ENCODE data around the gene GADD45G.

GADD45G gene

GRCh38 chr9:89609426-89610006 lies 4.7 kb downstream of the GADD45G start:
- no peak for DNase-seq (ENCODE audit: low spot score)

DNA sequence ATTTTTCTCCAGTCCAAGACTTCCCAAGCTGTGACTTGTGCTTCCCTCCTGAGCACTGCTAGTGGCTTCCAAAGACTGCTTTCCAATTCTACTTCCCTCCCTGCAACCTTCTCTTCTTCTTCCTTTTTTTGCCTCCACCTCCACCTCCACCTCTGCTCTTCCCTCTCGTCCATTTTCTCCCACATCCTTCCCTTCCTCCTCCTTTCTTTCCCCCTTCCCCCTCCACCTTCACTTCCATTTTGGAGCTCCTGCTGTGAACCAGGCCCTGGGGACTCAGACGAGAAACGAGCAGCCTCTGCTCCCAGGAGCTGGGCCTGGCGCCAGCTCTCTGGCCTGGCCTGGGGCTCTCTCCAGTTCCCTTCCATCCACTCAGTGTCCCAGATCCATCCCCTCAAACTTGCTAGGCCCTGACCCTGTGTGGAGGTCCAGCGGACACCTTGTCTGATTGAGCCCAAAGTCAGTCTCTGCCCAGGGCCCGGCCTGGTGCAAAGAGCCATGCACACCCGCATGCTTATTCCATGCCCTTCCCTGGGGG lies 5.6 kb downstream of the GADD45G start:
- no peak for DNase-seq (ENCODE audit: low spot score)

DNA sequence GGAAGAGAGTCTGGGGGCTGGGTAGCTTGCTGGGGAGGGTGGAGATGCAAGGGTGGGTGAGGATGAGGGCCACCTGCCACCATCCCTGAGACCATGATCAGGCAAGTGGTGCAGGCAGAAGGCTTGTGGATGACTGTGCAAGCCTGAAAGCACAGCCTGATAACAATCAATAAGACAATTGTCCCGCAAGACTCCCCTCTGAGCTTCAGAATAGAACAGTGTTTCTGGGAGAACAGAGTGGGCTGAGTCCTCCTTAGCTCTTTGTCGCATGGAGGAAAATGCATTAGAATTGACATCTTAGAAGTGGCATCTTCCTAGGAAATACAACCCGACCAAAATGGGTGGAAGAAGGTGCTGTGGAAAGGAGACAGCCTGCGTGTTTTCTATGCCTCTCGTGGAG lies 6.6 kb downstream of the GADD45G start:
- DNase-seq (ENCODE audit: low spot score): no peak

- no peak for DNase-seq (ENCODE audit: low spot score)
Measured at GRCh38 chr9:89612566-89613278, 7.9 kb downstream of the GADD45G start.

DNA sequence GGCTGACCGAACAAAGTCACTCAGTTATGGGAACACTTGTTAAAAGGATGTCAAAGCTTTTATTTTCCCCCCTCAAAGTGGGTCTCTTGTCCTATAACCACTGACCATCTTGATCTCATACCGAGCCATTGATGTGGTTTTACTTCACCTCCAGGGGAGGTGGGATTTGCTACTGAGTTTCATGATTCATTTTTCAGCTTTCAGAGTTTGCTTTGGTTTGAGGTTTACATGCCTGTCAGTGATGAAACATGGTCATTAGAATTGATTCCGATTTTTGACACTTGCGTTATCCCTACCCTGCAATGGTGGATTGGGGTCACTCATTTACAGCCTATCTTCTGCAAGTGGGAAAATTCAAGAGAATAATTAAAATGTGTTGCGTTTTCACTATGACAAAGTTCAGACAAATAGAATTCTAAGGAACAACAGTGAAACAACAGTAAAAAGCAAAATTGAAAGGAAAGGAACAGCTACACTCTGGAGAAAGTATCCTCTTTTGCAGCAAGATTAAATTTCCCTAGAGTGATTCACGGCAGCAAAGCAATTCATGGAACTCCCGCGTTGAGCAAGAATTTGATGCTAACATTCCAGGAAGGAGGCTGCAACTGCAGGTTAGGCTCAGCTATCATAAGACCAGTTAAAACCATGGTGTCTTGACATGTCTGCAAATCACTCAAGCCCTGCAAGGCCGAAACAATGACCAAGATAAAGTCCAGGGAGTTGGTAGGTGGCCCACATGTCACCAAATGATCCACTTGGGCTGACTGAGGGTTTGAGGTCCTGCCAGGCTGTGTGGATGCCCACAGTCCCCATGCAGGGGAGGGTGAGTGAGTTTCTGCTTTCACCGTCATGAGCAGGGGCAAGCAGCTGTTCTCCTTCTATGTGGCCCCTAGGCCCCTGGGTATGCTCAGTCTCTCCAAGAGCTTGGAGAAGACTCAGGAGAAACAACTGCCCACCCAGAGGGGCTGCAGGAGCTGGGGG lies 9.4 kb downstream of the GADD45G start:
- DNase-seq (ENCODE audit: low spot score): no peak

- no peak for DNase-seq (ENCODE audit: low spot score)
Measured at GRCh38 chr9:89615661-89616060, 10.8 kb downstream of the GADD45G start.

- no peak for DNase-seq (ENCODE audit: low spot score)
Measured at GRCh38 chr9:89616411-89616810, 11.6 kb downstream of the GADD45G start.

- DNase-seq (ENCODE audit: low spot score): no peak
Measured at GRCh38 chr9:89617978-89618377, 13.2 kb downstream of the GADD45G start.

DNA sequence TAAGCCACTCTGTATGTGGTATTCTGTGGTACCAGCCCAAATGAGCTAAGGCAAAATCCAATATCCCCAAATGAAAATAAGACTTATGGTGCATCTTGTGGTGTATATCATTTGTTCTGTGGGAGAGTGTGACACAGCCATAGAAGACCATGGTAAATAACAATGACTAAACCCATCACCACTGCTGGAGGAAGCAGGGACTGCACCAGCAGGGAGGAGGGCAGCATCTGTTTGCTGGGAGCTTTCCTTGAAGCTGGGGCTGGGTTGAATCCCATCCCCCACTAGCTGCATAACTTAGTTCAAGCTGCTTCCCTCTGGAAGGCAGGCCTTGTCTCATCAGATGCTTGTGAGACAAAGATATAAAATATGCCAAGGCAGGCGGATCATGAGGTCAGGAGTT lies 14.2 kb downstream of the GADD45G start:
- no peak for DNase-seq (ENCODE audit: low spot score)

GRCh38 chr9:89619424-89620138 lies 14.8 kb downstream of the GADD45G start:
- no peak for DNase-seq (ENCODE audit: low spot score)

DNA sequence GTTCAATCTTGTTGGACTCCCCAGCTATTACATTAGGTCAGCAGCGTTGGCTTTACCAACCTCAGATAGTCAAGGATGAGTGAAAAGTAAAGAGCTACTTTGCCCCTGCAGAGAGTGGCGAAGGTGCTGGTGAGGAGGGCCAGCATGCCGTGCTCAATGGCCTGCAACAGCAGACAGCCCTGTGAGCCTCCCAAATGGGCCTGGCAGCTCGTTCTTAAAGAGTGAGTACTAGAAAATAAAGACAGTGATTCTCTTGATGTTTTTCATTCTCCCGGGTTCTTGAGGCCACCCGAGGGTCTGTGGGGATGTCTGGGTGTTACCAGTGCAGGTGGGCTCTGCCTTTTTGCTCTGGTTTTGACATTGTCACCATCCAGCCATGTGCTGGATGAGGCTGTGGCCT lies 16.2 kb downstream of the GADD45G start:
- DNase-seq (ENCODE audit: low spot score): no peak

GRCh38 chr9:89621676-89622075 lies 16.9 kb downstream of the GADD45G start:
- no peak for DNase-seq (ENCODE audit: low spot score)

GRCh38 chr9:89622933-89623861 lies 18.4 kb downstream of the GADD45G start:
- DNase-seq (ENCODE audit: low spot score): no peak

DNA sequence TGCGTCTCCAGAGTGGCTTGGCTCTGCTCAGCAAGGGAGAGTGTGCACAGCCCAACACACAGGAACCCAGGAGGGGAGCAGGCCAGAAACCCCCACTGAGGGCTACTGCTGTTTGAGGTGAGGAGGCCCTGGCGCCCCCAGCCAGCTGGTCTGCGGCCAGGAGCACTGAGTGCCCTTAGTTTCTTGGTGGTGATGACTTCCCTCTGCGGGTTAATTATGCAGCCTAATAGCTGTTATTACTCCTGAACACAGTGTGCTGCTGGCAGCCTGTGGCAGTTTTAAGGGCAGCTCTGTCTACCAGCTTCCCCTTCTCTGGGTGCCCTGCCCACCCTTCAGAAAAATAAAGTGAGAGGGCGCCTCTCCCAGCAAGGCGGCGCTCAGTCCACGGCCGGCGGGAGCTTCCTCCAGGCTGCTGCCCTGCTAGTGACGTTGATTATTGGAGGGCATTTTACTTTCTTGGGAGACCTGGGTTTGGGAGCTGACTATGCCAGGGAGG lies 19.2 kb downstream of the GADD45G start:
- DNase-seq (ENCODE audit: low spot score): no peak

- DNase-seq (ENCODE audit: low spot score): no peak
Measured at GRCh38 chr9:89625721-89626687, 21.2 kb downstream of the GADD45G start.

DNA sequence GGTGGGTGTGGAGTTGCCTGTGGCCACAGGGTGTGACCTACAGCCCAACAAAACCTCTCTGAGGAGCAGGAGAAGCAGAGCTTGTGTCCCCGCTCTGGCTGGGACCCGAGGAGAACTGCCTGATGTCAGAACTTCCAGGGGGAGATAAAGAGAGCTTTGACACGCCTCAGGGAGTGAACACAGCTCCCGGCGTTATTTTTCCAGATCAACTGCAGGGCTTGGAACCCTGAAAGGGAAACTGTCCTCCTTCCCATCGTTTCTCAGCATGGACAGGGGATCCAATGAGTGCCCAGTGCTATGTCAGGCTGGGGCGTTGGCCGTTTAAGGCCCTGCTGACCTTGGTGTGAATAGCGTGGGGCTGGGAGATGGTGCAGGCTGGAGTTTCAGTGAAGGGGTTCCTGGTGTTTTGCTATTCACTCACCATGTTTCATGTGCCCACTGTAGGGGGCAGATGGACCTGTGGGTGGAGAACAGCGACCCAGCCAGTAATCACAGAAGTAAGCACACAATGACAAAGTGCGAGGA lies 22.0 kb downstream of the GADD45G start:
- no peak for DNase-seq (ENCODE audit: low spot score)

GRCh38 chr9:89628601-89629000 lies 23.8 kb downstream of the GADD45G start:
- DNase-seq (ENCODE audit: low spot score): no peak

GRCh38 chr9:89629081-89629976 lies 24.5 kb downstream of the GADD45G start:
- DNase-seq (ENCODE audit: low spot score): no peak
